GM18519 (cell line): Measurements from ENCODE around the gene MAP3K21.

ENCODE experiments used
- ATAC-seq: cut with Tn5 transposase; IDR thresholded peaks from one replicate; pipeline ENCODE4 v1.9.1; 2021; ENCODE audit warnings: mild to moderate bottlenecking, moderate library complexity; ENCODE audit not compliant: unreplicated experiment, low FRiP score

Gene MAP3K21

GRCh38 chr1:233383984-233384383, 56.5 kb downstream of the MAP3K21 start:
- no peak for ATAC-seq

DNA sequence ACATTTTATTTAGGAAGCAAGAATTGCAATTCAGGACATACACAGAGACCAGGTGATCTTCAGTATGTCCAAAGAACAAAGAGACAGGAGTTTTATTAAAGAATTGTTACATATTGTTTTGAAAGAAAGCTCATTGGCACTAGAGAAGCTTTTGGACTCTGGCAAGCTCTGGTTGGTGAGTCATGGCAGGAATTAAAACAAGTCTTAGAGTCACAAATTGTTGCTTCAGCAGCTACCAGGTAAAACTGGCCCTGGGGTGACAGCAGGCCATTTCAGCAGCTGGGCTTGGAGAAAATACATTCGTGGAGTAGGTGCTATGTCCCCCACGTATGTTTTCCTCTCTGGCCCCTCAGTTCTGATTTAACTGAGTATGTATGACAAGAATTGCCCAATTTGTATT, 58.8 kb downstream of the MAP3K21 start:
- no peak for ATAC-seq

DNA sequence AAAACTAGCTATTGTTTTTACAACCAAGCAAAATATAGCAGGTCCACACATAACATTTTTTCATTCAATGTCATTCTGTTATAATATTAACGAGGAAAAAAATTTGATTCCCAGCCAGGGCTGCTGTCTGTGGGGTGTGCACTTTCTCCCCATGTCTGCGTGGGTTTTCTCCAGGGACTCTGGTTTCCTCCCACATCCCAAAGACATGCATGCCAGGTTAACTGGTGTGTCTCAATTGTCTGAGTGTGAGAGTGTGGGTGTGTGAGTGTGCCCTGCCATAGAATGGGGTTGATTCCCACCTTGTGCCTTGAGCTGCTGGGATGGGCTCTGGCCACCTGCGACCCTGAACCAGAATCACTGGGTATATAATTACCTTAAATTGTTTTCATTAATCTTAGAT, 60.1 kb downstream of the MAP3K21 start:
- no peak for ATAC-seq

DNA sequence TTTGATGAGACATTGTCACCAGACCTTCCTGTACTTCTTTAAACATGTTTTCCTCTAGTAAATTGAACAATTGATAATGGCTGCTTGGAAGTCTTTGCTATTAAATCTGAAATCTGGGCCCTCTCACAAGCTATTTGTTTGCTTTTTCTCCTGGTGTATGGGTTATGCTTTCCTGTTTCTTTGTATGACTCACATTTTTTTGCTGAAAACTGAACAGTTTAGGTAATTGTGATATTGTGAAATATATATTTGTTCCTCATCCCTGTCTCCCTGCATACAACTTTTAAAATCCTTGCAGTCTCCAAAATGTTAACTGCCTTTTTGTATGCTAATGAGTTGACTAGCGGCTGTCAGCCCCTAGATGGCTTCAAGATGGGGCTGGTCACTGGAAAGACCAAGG, 61.6 kb downstream of the MAP3K21 start:
- no peak for ATAC-seq

GRCh38 chr1:233389893-233390292, 62.4 kb downstream of the MAP3K21 start:
- ATAC-seq = no peak

DNA sequence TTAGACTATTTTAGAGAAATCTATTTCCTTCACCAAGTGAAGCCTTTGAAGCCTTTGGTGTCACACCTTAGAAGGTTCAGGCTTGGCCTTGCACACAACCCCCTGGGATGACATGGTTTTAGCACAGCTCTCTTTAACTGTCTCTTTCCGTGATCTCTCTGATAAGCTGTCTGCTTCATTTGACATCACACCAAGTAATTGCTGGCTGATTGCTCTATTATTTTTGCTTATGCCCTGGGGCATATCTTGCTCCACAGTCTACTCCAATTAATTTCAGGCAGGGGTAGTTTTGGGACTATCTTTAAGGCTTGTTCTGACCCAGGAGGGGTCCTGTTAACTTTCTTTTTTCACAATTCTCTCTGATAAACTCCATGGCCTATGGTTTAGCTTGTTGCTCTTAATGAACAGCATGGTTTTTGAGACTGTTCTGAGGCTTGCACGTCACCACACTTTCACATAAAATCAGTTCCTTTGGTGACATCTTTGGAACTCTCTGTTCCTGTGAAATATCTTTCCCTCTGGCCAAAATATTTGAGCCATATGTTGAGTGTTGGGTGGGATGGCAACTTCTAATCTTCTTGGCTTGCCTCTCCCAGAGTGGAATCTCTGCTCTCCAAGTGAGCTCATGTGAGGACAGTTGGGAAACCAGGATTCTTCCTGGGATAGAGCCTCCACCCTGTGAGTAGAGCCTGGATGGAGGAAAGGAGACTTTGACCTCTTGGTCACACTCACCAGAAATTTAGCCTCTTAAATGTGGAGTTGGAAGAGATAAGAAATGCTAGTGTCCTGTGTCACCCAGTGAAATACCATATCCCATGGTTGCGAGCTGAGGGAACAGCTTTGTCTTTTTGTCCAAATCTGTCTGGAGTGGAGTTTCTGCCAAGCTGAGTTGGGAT, 63.6 kb downstream of the MAP3K21 start:
- ATAC-seq = no peak

GRCh38 chr1:233393084-233393840, 65.7 kb downstream of the MAP3K21 start:
- ATAC-seq = no peak

GRCh38 chr1:233393926-233394680, 66.6 kb downstream of the MAP3K21 start:
- no peak for ATAC-seq

DNA sequence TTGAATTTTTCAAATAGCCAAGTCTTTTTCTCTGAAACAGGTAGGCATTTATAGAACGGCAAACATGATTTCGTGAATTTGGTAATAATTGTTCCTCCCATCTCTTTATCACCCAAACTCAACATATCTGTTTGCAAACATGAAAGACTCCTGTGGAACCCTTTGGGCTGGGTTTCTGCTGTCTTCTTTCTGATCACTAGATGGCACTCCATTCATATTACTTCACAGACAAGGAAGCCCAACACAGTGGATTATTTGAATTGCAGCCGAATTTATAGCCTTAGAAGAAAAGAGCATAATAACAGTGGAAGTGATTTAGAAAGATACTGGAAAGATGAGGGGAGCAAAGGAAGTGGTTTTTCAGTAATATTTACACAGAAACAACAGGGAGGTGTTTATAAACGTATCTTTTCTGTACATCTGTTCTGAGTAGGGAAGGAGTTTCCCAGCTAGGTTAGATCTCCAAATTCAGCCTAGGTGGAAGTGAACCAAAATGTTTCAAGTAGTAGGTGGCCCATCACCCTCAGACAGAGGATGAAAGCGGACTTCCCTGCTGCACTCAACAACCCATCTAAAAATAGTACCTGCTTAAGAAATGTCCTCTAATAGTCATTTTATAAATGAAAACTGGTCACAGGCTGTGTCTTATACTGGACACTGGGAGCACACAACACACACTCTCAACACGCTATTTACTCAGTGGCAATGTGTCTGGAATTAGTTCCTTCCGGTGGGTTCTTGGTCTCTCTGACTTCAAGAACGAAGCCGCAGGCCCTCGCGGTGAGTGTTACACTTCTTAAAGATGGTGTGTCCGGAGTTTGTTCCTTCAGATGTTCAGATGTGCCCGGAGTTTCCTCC, 67.6 kb downstream of the MAP3K21 start:
- no peak for ATAC-seq

DNA sequence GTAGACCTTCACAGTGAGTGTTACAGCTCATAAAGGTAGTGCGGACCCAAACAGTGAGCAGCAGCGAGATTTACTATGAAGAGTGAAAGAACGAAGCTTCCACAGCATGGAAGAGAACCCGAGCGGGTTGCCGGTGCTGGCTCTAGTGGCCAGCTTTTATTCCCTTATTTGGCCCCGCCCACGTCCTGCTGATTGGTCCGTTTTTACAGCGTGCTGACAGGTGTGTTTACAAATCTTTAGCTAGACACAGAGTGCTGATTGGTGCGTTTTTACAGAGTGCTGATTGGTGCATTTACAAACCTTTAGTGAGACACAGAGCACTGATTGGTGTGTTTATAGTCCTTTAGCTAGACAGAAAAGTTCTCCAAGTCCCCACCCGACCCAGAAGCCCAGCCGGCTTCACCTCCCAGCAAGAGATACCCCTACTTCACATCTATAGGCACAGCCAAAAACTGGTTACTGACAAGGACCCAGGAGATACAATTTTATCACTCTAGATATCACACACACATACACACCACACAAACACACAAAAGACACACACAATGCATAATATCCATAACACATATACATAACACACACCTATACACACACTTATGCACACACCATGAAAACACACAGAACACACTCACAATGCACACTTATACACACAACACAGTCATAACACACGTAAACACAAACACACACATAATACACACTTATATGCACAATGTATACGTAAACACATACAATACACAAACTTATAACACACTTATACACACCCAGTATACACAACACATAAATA, 68.5 kb downstream of the MAP3K21 start:
- ATAC-seq = no peak

DNA sequence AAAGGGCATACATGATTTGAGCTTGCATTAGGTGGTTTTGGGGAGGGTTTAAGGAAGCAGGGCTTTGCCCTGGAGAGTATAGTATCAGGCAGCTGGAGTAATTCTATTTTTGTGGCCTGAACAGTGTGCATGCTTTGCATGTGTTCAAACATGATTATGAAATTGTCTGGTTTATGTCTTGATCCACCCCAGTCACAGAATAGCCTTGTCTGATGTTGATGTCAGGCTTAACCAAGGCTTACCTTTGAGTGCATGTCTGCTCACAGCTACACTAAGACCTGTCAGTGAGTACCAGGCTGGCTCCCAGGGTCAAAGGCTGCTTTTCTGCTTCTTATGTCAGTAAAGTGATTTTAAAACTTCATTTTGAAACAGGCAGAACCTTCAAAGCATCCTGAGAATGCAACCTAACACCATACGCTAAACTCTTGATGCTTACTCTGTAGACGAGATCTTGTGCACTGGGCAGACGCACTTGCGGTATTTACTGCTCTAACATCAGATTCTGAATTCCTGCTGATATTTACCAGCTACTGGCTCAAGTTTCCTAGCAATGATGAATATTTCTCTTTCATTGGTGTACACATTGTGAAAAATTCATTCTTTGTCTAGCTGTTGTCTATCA, 78.9 kb downstream of the MAP3K21 start:
- no peak for ATAC-seq

DNA sequence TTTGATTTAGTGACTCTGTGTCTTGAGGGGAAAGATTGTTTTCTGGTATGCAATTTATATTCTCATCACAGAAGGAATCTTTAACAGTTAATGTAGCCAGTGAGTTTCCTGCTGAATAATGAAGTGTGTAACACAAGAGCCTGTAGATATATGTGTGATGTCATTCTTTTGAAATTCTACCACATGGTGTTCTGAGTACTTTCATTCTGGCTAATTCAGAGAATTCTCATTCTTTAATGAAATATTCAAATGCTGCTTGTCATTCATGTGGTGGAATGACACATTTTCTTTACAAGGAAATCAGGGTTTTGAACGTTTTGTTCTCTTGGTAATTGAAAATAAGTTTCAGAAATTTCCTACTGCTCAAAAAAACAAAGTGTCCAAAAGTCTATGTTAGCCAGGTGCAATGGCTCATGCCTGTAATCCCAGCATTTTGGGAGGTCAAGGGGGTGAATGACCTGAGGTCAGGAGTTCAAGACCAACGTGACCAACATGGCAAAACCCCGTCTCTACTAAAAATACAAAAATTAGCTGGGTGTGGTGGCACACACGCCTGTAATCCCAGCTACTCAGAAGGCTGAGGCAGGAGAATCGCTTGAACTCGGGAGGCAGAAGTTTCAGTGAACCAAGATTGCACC, 79.6 kb downstream of the MAP3K21 start:
- ATAC-seq = no peak

DNA sequence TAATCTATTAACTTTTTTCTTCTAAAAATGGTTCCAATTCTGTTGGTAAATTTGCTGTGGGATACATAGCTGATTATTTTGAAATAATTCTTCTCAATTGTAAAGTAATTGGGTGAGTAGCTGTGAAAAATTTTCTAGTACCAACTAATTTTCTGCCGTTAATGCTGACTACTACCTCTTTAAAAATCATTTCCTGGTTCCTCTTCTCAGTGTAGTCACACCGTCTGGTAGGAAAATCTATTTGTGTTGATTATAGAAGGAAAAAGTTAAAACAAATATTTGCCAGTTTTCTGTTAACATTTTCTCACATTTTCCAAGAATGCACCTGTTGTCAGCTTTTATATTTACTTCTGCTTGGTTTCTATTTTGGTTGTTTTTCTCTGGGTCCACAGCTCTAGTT, 82.0 kb downstream of the MAP3K21 start:
- no peak for ATAC-seq

- ATAC-seq = no peak
These were observed 83.4 kb downstream of the MAP3K21 start for GRCh38 chr1:233410906-233411305.

GRCh38 chr1:233412812-233413211, 85.3 kb downstream of the MAP3K21 start:
- ATAC-seq = no peak

DNA sequence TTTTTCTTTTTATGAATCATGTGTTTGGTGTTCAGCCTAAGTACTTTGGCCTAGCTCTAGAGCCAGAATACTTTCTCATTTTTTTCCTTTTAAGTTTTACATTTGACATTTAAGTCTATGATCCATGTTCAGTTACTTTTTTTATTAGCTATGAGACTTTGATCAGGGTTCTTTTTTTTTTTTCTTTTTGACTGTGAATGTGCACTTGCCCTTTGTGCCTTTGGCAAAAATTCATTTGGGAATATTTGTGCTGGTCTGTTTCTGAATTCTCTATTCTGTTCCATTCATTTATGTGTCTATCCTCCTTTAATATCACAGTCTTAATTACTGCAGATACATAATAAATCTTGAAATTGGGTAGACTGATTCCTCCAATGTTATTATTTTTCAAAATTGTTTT, 93.8 kb downstream of the MAP3K21 start:
- ATAC-seq = no peak

- no peak for ATAC-seq
These were observed 97.3 kb downstream of the MAP3K21 start for GRCh38 chr1:233424779-233425178.

DNA sequence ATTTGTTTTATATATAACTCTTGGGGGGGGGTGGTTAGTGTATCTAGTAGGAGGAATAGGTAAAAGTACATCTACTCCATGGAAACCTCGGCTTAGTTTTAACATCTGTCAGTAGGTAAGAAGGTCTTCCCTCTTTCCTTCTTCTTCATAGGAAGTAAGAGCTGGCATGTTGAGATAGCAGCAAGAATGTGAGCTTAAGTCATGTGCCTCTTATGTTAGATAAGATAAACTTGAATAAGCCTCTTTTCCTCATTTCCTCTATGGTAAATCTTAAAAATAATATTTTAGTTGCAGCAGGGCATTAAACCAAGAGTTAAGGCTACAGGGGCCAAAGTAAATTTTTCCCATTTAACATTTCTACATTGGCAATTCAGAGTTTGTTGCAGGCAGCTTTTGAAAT, 100.4 kb downstream of the MAP3K21 start:
- ATAC-seq = no peak
